Measurements from ENCODE around the gene PRKN.
"Not testable (repeated sequence)": the region's sequence is repeated elsewhere in the genome, so short reads cannot be mapped to it uniquely, and the experiment has no call there.

PRKN gene

GRCh38 chr6:161828355-161828754 lies 899.2 kb downstream of the PRKN start:
- no peak for DNase-seq

- no peak for DNase-seq
These were observed 901.1 kb downstream of the PRKN start for GRCh38 chr6:161826512-161826911.

GRCh38 chr6:161822204-161822603 lies 905.4 kb downstream of the PRKN start:
- DNase-seq, result not testable (repeated sequence)

GRCh38 chr6:161817881-161818280 lies 909.7 kb downstream of the PRKN start:
- no peak for DNase-seq

- DNase-seq, result no peak
These were observed 911.6 kb downstream of the PRKN start for GRCh38 chr6:161815965-161816364.

- no peak for DNase-seq
These were observed 914.4 kb downstream of the PRKN start for GRCh38 chr6:161813156-161813555.

GRCh38 chr6:161809971-161810370 lies 917.6 kb downstream of the PRKN start:
- DNase-seq, result no peak

- DNase-seq, result no peak
These were observed 922.7 kb downstream of the PRKN start for GRCh38 chr6:161804838-161805237.

- no peak for DNase-seq
These were observed 924.4 kb downstream of the PRKN start for GRCh38 chr6:161803131-161803530.

GRCh38 chr6:161802231-161802630 lies 925.3 kb downstream of the PRKN start:
- DNase-seq, result no peak

GRCh38 chr6:161798844-161799394 lies 928.6 kb downstream of the PRKN start:
- no peak for DNase-seq

GRCh38 chr6:161796681-161797080 lies 930.9 kb downstream of the PRKN start:
- no peak for DNase-seq

GRCh38 chr6:161792851-161793493 lies 934.6 kb downstream of the PRKN start:
- no peak for DNase-seq

- no peak for DNase-seq
These were observed 939.0 kb downstream of the PRKN start for GRCh38 chr6:161788531-161788930.

- DNase-seq, result no peak
These were observed 955.4 kb downstream of the PRKN start for GRCh38 chr6:161772176-161772575.

GRCh38 chr6:161761966-161762365 lies 965.6 kb downstream of the PRKN start:
- DNase-seq, result no peak

- DNase-seq, result no peak
These were observed 972.5 kb downstream of the PRKN start for GRCh38 chr6:161755080-161755479.

GRCh38 chr6:161750686-161751085 lies 976.9 kb downstream of the PRKN start:
- DNase-seq, result no peak

- DNase-seq, result no peak
These were observed 978.0 kb downstream of the PRKN start for GRCh38 chr6:161749576-161749975.

GRCh38 chr6:161748535-161749416 lies 978.8 kb downstream of the PRKN start:
- DNase-seq, result no peak

- DNase-seq, result no peak
These were observed 980.1 kb downstream of the PRKN start for GRCh38 chr6:161747506-161747905.

GRCh38 chr6:161745594-161746141 lies 981.9 kb downstream of the PRKN start:
- no peak for DNase-seq

- no peak for DNase-seq
These were observed 982.4 kb downstream of the PRKN start for GRCh38 chr6:161745128-161745527.
